ENCODE results near the gene ADSS1. TPM values are rescaled to one million over a fixed set of nuclear protein-coding genes. Genes with fewer than 3 reads are reported as not detected.

The ADSS1 gene
- total RNA-seq, 3 donors from 2014 or later, result 2.0 to 6.0 (median 4.2) TPM

DNA sequence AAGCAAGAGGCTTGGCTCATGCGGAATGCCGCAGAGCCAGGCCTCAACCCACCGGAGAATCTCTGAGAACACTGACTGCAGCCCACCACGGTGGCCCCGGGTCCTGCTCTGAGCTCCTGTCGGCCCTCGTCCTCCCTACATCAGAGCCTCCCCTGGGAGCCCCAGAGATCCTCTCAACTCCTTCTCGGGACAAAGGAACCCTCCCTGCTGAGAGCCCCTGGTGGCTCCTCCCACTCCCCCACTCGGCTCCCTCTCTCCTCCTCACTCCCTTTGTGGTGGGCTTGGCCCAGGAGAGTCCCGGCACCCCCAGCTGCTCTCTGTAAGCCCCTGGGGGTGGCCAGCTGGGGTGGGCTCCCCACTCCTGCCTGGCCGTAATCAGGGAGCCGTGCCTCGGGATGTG is 45.7 kb upstream of the ADSS1 start:
- no peak for ATAC-seq
- Histone ChIP-seq H3K4me1 (ENCODE audit: low read depth) (peaks cover 55% of the 10 kb centered on the region), H3K9me3 (no peaks in the 10 kb centered on the region), H3K36me3 (ENCODE audit: low read depth) (no peaks in the 10 kb centered on the region), H3K4me3 (no peak overlapping the region)
- TF ChIP-seq, protein P1, sequence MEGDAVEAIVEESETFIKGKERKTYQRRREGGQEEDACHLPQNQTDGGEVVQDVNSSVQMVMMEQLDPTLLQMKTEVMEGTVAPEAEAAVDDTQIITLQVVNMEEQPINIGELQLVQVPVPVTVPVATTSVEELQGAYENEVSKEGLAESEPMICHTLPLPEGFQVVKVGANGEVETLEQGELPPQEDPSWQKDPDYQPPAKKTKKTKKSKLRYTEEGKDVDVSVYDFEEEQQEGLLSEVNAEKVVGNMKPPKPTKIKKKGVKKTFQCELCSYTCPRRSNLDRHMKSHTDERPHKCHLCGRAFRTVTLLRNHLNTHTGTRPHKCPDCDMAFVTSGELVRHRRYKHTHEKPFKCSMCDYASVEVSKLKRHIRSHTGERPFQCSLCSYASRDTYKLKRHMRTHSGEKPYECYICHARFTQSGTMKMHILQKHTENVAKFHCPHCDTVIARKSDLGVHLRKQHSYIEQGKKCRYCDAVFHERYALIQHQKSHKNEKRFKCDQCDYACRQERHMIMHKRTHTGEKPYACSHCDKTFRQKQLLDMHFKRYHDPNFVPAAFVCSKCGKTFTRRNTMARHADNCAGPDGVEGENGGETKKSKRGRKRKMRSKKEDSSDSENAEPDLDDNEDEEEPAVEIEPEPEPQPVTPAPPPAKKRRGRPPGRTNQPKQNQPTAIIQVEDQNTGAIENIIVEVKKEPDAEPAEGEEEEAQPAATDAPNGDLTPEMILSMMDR (IDR thresholded peaks at IDR 0.05), result no peak
- intact Hi-C loops (cut with DNase I, micrococcal nuclease), result no loop called here
- peak in 1 of 3 donors; percentile 59 for DNase-seq

DNA sequence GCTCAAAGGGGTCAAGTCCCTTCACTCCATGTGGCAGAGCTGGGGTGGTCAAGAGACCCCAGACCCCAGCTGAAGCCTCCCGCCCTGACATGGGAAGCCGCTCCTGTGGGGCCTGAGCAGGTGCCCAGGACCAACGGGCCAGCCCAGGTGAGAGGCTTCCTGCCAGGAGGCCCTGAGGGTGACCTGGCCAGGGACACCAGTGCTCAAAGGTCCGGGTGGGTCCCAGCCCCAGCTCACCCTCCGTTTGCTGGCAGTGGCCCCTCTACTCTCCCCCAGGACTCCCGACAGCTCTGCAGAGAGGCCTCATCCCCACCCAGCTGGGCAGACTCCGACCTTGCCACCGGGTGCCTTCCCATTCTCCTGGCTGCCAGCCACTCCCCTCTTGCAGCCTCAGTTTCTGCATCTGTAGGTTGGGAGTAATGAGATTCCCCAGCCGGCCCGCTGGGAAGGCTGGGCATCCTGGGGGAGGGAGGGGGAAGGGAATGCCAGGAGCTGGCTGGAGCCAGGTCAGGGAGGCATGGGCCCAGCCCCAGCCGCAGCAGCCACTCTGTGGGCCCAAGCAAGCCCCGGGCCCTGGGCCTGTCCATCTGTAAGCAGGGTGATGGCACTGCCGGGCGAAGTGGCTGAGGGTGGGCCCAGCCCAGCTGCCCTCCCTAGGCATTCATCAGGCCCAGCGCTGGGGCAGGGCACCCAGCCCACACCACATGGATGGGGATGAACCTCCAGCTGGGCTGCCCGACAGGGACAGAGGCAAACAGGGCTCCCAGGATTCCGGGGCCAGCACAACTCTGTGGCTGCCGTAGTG is 44.9 kb upstream of the ADSS1 start:
- H3K4me1 ChIP-seq (ENCODE audit: low read depth), result peaks cover 55% of the 10 kb centered on the region
- peak; percentile 19 to 56 (median 42) for DNase-seq

DNA sequence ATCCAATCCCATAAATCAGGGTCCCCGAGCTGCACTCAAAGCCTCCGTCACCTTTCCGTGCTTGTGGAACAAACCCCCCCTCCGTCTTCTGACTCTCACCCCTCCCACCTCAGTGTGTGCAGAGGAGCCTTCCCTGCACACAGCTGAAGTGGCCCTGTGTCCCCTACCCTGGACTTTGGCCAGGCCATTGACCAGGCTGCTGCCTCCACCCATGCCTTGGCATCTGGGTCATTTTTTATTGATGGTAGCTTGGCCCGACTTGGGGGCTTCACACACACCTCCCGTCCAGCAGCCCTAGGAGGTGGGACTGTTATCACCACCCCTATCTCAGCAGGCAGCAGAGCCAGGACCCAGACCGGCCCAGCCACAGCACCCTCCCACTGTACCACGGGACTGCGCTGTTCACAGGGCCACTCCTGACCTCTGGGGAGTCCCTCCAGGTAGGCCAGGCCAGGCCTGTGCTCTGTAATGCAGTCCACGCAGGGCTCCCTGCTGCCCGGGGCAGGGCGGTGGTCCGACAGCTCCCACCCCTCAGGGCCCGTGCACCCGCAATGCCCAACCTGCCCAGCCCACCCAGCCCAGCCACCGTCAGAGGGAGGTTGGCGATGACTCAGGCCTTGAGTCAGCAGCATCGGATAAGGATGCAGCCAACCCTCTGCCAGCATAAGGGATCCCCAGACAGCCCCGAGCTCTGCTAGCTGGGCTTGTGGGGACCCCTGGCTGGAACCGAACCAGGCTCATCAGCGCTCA is 43.8 kb upstream of the ADSS1 start:
- intact Hi-C loops (cut with DNase I, micrococcal nuclease), result no loop called here
- peak; percentile 48 for ATAC-seq
- H3K9me3 ChIP-seq, result no peaks in the 10 kb centered on the region
- no peaks in the 10 kb centered on the region for H3K36me3 ChIP-seq (ENCODE audit: low read depth)
- TF ChIP-seq, protein P1 (IDR thresholded peaks at IDR 0.05), result no peak
- H3K4me3 ChIP-seq, result no peak overlapping the region
- peak; percentile 50 to 77 (median 60) for DNase-seq
- peaks cover 55% of the 10 kb centered on the region for H3K4me1 ChIP-seq (ENCODE audit: low read depth)

More for the DNA sequence above, 44.9 kb upstream of the ADSS1 start:
- no peak overlapping the region for H3K4me3 ChIP-seq
- intact Hi-C loops (cut with DNase I, micrococcal nuclease), result no loop called here
- ATAC-seq, result no peak
- H3K36me3 ChIP-seq (ENCODE audit: low read depth), result no peaks in the 10 kb centered on the region
- TF ChIP-seq, protein P1 (IDR thresholded peaks at IDR 0.05), result no peak
- H3K9me3 ChIP-seq, result no peaks in the 10 kb centered on the region

DNA sequence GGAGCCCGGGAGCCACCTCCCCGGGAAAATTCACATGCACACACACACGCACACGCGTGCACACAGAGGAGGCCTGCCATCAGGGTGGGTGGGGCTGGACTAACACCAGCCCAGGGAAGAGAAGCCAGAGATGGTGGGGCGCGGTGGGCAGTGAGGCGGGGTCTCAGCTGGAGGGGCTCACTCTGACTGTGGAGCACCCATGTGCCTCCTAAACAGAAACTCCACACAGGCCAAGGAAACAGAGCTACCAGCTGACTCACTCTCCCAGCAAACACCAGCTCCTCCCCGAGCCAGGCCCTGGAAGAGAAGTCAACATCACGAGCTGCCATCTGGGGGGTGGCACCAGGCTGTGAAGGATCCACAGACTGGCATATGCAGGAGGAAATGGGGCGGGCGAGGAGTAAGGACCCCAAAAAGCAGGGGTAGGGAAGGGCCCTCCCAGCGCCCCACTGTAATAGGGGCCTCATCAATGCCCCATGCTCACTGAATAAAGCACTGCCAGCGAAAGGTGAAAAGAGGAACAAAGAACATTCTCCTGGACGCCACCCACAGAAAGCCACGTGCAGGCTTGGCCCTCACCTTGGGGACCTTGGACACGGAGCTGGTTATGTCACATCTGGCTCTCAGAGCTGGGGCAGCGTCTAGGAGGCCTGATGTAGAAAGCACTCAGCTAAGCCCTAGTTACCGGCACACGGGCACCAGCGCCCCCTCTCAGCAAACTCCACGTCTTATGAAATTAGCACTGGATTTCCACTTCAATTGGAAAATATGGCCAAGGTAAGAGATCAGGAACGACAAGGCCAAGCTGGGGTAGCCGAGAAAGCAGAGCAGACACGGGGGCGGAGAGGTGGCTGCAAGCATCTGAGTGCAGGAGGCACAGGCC is 43.0 kb upstream of the ADSS1 start:
- no peaks in the 10 kb centered on the region for H3K9me3 ChIP-seq
- H3K4me3 ChIP-seq, result no peak overlapping the region
- ATAC-seq, result peak; percentile 70
- intact Hi-C loops (cut with DNase I, micrococcal nuclease), result no loop called here
- TF ChIP-seq, protein P1 (IDR thresholded peaks at IDR 0.05), result no peak
- peak; percentile 78 to 82 (median 81) for DNase-seq
- peaks cover 55% of the 10 kb centered on the region for H3K4me1 ChIP-seq (ENCODE audit: low read depth)
- no peaks in the 10 kb centered on the region for H3K36me3 ChIP-seq (ENCODE audit: low read depth)

DNA sequence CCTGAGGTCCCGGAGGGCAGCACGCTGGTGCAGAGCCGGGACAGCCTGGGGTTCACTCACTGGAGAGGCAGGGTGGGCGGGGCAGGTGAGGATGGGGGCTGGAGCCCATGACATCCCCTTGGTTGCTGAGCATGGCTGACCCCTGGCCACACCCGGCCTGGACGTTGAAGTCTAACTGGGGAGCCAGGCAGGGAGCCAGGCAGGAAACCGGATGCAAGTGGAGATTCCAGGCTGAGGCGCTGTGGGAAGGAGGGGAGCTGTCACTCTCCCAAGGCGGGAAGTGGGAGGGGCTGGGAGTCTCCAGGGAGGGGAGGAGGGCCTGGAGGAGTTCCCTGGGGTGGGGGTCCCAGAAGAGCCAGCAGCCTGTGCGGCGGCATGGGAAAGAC is 42.3 kb upstream of the ADSS1 start:
- intact Hi-C loops (cut with DNase I, micrococcal nuclease), result no loop called here
- Histone ChIP-seq H3K4me3 (no peak overlapping the region), H3K9me3 (no peaks in the 10 kb centered on the region), H3K36me3 (ENCODE audit: low read depth) (no peaks in the 10 kb centered on the region), H3K4me1 (ENCODE audit: low read depth) (peaks cover 59% of the 10 kb centered on the region)
- TF ChIP-seq, protein P1 (IDR thresholded peaks at IDR 0.05), result no peak
- DNase-seq (peak; percentile 92 to 94 (median 93)), ATAC-seq (peak; percentile 71)

Measured in mucosa of descending colon (tissue), 3 donors.